NCI-H2081 treated with DMSO at 0.1 percent for 48 hours (cell line): ENCODE measurements around the gene CHST9.
"Not testable (repeated sequence)": the region's sequence is repeated elsewhere in the genome, so short reads cannot be mapped to it uniquely, and the experiment has no call there.

ENCODE experiments used
- DNase-seq: peaks from one replicate; lab custom pipeline; 2025; lab: John Stamatoyannopoulos, UW

CHST9 gene

DNA sequence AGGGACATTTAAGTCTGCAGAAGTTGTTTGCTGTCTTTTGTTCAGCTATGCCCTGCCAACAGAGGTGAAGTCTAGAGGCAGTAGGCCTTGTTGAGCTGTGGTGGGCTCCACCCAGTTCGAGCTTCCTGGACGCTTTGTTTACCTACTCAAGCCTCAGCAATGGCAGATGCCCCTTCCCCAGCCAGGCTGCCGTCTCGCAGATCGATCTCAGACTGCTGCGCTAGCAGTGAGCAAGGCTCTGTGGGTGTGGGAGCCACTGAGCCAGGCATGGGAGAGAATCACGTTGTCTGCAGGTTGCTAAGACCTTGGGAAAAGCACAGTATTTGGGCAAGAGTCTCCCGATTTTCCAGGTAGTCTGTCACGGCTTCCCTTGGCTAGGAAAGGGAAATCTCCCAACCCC lies 91.8 kb downstream of the CHST9 start:
- DNase-seq, result not testable (repeated sequence)

DNA sequence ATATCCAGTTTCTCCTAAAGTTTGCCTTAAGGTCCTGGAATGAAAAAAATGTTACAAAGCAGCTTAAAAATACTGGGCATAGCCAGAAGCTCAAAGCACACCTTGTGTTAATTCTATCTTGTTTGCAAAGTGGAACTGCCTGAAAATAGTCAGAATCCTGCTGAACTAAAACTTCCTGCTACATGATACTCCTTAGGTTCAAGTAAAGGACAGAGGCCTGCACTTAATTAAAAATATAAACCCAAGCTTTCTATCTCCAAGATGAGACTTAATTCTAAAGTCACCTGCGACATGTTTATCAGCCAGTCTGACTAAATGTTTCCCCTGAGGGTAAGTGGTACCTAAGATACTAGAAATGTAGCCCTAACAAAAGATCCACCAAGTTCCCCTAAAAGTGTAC lies 103.4 kb downstream of the CHST9 start:
- DNase-seq, result no peak

DNA sequence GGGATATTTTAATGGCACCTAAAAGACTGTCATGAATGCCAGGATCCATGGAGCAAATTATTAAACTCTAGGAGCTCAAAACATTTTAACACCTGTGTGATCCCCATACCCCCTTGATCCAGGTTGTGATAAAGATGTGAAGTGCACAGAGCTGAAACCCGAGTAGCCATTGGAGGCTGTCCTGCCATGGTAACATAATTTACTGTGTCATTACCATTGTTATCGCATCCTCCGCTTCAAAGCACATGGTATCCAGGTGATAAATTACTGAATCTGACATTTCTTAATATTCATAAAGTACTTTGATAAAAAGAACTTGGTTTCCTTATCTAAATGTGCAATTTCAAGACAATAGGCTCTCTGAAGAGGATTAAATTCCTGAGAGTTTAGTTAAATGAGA lies 109.3 kb downstream of the CHST9 start:
- no peak for DNase-seq

DNA sequence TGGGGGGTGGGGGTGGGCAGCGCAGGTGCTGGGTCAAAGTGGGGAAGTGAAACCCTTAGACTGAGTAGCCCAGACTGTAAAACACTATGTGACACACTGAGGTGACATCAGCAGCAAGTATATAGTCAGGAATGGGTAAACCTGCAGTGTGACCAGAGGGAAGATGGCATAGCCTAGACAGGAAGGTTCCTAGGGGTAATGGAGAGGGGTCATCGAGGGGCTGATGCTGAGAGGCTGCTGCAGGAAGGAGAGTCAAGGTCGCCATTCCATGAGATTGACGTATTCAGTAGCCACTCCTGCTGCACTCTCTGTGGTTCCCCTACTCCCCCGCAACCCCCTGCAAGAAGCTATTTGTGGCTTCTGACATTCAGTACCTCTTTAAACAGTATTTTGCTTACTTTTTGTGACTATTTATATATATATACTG lies 111.7 kb downstream of the CHST9 start:
- no peak for DNase-seq

DNA sequence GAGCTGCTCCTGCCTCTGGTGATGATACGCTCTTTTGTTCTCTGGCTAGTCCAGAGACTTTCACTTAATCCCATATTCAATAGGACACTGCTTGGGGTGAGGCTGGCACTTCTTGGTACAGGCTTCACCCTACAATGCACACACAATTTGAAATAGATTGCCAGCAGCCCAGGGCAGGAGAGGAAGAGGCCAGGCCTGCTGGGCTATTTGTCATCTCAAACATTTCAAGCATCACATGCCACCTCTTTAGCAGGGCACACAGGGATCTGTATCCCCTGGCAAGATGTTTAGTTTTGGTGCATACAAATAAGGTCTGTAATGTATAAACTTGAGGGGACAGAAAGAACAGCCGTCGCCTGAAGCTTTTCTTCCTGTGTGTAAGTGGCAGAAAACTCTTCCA lies 120.4 kb downstream of the CHST9 start:
- DNase-seq, result no peak

DNA sequence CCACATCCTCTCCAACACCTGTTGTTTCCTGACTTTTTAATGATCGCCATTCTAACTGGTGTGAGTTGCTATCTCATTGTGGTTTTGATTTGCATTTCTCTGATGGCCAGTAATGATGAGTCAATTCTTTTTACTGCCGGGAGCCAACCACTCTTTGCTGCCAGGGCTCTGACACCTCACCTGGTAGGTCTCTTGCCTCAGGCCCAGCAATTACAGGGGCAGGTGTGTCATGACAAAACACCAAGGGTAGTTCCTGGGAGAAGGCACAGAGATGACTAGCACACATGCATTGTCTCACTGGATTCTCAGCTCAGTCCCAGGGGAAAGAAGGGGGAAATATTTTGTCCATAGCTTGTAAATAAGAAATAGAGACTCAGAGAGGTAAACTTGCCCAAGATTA lies 122.3 kb downstream of the CHST9 start:
- no peak for DNase-seq

DNA sequence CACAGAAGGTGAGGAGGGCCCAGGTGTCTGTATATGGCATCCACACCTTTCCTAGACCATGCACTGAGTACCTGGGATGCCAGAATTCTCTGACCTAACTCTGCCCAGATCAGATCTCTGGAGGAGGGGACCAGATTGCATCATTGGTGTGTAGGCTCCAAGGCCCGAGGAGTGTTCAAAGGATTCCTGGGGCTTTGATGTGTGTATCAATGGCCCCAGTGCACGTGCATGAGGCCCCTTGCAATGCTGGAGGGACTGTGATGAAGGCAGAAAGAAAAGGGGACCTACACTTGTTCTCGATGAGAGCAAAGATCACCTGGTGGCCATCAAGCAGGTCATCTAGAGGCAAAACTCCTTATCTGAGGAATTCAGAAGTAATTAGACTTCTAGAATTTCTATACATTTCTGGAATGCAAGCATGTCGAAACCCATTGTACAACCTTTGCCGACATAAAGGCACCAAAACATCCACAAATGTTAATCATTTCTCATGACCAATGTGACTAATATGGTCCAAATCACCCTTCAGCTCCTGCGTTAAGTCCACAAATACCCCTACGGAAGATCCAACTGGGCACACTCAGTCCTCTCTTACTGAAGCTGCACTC lies 123.5 kb downstream of the CHST9 start:
- DNase-seq, result no peak

DNA sequence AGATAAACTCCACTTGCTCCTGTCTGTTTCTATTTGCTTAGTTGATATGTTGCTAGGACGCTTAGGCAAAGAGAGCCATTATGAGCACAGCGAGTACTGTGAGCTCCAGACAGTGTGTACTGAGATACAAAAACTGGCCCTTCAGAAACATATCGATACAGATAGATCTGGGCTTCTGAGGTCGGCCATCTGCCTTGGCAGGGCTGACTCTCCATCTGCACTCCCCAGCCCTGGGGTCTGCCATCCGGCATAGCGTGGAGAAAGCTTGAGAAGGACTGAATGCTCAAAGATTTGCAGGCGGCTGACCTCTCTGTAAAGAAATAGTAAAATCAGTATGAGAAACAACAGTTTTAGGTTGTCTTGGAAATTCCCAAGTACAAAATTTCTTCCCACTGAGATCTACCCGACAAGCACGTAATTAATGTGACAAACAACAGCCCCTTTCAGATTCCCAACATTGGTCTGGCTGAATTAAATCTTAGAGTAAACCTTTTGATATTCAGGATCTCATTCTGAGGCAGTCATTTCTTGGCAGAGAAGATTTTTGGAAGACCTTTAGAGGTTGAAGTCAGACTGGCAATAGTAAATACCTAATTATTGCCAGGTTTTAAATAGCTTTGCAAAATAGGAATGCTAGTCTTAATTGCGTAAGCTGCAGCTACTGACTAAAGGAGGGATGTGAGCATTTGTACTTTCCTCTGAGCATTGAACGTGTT lies 127.4 kb downstream of the CHST9 start:
- peak; percentile 51 for DNase-seq

DNA sequence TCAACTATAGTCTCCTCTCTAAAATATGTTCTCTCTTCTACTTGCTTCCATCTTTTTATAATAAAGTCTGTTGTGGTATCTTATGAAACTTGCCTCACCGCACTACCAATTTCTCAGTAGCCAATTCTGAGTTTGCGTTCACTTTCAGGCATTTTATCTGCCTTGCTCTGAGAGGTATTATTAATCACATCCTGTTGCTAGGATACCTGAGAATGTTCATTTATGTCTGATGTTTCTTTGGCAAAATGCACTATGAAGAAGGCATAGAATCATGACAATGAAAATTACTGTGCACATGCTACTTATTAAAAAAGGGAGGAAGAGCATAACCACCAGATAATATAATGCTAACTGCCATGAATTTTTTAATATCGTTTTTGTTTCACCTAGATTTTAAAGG lies 130.2 kb downstream of the CHST9 start:
- DNase-seq, result no peak

DNA sequence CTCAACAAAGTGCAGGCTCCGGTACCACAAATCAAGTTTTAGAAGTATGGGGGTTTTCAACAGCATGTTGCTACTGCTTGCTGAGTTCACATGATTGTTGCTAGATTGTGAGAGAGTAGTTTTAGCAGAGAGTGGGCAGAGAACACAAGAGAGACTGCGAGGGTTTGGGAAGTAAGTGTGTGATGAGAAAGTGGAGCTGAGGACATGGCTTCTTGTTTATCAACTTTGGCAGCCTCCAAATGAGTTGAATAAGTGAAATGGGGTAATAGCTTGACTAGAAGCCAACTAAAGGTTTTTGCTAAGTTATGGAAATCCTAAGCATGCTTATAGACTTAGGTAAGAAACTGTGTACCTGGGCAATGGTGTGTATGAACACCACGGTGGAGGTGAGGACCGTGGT lies 135.1 kb downstream of the CHST9 start:
- no peak for DNase-seq

DNA sequence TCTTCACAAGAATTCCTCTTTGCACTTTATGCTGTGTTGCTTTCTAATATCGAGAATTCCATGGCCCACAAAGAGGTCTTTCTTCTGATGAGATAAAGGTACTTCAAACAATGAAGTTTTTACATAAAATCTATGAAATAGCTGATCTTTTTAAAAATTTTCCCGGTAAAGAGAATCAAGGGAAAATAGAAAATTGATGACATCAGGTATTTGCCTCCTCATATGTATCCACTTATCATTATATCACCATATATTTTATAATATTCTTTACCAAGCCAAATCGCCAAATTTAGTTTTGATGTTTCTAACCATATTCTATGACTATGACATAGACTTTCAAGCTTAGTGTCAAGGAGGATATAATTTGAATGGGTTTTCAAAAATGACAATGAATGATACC lies 139.8 kb downstream of the CHST9 start:
- no peak for DNase-seq

DNA sequence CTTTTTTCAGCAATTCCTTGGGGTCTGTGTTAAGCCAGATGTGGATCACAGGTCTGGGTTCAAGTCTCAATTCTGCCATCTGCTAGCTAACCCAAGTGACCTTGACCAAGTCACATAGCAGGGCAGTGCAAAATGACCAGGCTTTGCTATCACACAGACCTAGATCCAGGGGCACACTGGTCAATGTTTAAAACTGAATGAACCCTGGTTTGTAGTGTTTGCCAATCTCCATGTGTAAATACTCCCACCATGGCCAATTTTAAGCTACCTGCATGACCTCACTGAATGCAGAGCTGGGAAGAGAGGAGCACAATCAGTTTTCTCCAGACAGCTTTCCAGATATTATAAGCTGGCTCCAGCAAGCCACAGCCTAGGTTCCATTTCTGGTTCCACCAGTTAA lies 142.9 kb downstream of the CHST9 start:
- DNase-seq, result no peak

DNA sequence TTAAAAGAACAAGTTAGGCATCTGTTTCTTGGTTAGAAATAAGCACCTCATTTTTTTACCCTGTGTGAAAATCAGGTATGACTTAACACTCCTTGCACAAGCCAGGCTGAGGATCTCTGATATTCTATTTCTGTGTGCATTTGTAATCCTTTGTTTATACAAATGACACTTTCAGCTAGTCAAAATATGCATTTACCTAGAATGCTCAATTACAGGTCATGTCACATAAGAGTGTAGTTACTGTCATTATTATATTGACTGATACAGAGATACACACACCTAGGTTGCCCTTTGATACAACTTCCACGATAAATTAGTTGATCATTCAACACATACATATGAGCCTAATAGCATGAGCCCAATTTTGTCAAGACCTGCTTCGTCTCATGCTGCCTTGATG lies 144.3 kb downstream of the CHST9 start:
- DNase-seq, result no peak

DNA sequence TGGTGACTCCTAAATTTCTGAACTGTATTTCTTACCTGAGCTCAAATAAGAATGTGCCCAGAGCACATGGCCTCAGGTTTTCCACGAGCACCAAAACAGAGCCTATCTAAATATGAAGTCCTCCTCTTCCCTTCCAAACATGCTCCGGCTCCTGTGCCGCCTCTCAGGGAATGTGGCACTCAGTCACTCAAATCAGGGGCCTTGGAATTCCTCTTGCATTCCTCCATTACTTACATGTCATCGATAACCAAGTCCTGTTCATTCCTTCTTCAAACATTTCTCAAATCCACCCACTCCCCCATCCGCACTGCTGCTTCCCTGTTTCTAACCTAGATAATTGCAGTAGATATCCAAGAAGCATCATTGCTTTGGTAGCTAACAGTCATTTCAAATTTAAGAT lies 151.4 kb downstream of the CHST9 start:
- no peak for DNase-seq

DNA sequence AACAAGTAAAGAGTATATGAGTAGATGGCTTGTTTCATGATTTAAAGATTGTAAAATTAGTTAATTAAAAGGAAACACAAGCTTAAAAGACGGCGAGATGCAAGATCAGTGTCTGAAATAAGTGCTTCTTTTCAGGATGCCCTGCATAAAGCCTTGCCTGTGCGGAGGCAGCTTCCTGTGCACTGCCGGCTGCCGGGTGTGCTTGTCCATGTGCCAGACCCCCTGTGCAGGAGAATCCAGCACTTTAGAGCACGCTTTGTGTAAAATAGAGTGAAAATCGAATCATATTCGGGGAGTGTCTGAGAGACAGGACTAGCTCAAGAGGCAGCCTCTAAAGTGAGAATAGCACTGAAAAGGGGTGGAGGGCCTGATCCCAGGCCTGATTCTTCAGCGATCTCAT lies 154.7 kb downstream of the CHST9 start:
- no peak for DNase-seq

DNA sequence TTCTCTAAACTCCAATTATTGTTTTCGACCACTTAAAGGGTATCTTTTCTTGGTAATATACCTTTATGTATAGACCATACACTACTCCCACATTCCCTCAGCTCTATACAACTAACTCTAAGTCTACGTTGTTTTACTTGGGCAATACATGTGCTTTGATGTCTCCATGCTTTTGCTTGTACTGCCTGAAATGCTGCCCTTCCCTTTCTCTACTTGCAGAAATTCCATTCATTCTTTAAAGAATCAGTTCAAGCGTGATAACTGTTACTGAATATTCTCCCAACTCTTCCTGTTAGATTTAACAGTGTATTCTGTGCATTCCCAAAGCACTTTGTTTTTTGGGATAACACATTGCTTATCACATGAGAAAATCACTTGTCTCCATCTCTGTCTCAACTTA lies 162.6 kb downstream of the CHST9 start:
- no peak for DNase-seq

DNA sequence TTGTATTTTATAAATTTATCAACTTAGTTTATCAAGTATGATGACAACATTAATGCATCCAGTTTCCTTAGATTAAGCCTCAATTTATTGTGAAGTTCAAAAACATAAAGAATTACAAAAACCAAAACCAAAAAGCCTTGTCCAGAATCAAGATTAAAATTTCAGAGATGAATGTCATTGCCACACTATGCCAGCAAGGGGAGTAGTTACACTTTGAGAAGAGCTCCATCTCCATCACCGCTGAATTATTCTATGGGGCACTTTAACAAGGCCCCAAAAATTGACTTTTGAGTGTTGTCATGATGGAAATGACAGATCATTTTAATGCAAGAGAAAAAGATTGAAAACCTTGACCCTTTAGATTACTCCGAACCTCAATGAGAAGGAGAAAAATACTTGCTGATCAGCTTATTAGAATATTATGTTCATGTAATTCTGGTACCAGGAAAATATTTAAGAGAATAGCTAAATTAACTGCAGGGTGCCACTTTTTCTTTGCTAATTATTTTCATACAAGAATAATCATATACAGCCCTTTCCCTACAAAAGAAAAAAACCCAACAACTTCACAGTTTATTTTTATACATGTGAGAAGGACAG lies 167.1 kb downstream of the CHST9 start:
- no peak for DNase-seq

DNA sequence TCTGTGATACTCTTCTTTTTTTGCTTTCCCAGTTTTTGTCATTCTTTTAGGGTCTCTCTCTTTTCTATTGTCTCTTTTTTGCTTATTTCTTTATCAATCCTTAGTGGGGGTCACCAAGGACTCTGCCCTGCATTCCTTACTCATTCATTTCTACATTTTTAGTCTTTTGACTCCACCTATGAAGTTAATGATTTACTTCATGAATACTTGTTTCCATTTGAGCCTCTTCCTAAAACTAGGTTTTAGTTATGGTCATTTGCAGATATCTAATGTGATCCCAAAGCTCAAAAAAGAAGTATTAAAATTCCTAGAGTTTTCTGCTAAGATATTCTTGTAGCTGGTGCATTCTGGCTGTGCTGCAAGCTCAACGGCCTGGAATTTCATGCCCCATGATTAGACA lies 170.3 kb downstream of the CHST9 start:
- no peak for DNase-seq

DNA sequence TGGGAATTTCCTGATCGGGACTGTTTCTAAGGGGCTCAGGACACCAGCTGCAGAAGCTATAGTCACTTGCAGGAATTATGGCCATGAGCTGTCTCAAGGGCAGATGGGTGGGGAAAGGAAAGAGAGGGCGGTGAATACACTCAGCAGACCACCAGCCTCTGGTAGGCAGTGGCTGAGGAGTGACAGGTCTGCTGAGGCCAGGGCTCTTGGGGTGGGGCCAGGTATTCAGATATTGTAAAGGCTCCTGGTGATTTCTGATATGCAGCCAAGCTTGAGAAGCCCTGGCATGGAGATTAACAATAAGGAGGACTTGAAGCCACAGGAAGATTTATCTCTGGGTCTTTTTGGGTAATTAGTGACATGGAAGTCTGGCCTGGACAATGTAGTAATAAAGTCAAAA lies 174.3 kb downstream of the CHST9 start:
- DNase-seq, result no peak

DNA sequence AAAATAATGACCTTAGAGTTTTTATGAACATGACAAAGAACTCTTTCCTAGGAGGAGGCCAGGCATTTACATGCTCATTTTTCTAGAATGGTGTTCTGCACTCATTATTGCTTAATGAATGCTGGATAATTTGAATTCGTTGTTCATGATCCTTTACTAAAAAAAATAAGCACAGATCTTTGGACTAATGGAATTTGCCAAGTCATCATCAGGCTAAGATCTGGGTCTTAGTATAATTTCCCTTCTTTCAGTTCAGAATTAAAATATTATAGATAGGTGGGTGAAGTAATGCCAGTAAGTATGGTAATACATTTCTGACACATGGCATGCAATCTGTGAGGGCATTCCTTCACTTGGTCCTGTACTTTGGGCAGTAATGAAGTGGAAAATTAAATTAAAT lies 175.8 kb downstream of the CHST9 start:
- no peak for DNase-seq

DNA sequence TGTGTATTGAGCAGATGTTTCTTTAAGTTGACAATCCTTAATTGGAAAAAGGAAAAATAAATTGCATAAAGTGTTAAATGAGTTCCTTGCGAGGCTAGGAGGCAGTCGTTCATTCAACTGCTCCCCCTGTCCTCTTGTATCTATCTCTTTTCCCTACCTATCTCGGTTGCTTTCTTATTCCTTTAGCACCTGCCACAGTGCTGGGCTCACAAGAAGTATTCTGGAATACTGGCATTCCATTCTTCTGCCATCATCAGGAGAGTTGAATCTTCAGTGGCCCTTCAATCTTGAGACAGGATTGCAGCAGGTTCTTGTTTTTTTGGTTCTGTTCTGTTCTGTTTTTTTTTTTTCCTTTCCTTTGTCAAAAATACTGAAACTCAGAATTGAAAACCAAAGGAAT lies 176.5 kb downstream of the CHST9 start:
- no peak for DNase-seq

DNA sequence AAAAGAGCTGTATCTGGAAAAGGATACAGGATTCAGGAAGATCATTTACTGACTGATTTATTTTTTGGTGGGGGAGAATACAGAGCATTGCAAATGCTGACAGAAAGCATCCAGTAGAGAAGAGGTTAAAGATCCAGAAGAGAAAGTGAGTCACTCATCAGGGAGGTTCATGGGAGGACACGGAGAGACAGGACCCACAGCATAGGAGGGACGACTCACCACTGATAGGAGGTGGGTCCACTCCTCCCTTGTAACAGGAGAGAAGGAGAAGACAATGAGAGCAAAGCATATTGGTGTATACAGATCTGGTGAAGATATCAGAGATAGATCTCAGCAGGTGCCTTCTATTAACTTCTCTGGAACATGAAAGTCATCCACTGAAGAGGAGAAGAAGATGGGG lies 177.2 kb downstream of the CHST9 start:
- DNase-seq, result no peak

DNA sequence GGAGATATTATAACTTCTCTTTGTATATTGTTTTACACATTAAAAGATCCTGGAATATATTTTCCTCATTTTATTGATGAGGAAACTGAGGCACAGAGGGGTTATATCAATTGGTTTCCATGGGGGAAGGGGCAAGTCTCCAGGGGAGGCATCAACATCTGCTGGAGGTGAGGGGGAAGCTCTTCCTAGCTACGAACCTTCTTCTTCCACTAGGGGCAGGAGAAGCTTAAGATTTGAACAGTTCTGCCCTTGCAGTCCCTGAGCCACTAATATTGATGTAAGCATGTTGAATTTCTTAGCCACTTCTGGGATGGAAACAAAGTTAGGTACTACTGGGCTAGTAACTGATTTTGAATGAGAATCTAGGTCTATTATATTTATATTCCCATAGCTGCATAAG lies 179.5 kb downstream of the CHST9 start:
- no peak for DNase-seq
